Upper lobe of left lung (tissue), 6 donors: ENCODE data around the gene ITPKB. TPM values are rescaled to one million over a fixed set of nuclear protein-coding genes. Genes with fewer than 3 reads are reported as not detected.

Experiments used
- ATAC-seq, 2 donors: fragments of 200-7000 bp; cut with Tn5 transposase; one replicate each; pipeline ENCODE4 v1.9.1; 2022; ENCODE audit warnings: mild to moderate bottlenecking in 2 of 2, moderate library complexity in 2 of 2; ENCODE audit not compliant: low FRiP score in 2 of 2
- DNase-seq, 2 donors: peaks; one replicate each; pipeline ENCODE4 v3.0.0-alpha.2; 2019 to 2020
- H3K27ac ChIP-seq, 4 donors: fragments of 200-600 bp; sonication (generic); one replicate each; pipeline ENCODE4 v1.5.1; 2016 to 2019
- H3K27me3 ChIP-seq, 4 donors: fragments of 200-600 bp; sonication (generic); one replicate each; pipeline ENCODE4 v1.5.1; 2017 to 2019
- H3K36me3 ChIP-seq, 4 donors: fragments of 200-600 bp; sonication (generic); one replicate each; pipeline ENCODE4 v1.5.1; 2016 to 2019
- H3K4me1 ChIP-seq, 4 donors: fragments of 200-600 bp; sonication (generic); one replicate each; pipeline ENCODE4 v1.5.1; 2018 to 2019
- H3K4me3 ChIP-seq, 4 donors: fragments of 200-600 bp; sonication (generic); one replicate each; pipeline ENCODE4 v1.5.1; 2017 to 2019; ENCODE audit warnings: mild to moderate bottlenecking in 2 of 4, moderate library complexity in 1 of 4
- H3K9me3 ChIP-seq, 4 donors: fragments of 200-600 bp; sonication (generic); one replicate each; pipeline ENCODE4 v1.5.1; 2018 to 2019
- EP300 ChIP-seq, 4 donors: sonication (generic); formaldehyde crosslinking; IDR thresholded peaks; one replicate each; pipeline ENCODE4 v1.5.1; 2017; ENCODE audit warnings: antibody characterized with exemption in 4 of 4, control low read depth in 2 of 4
- POLR2A ChIP-seq, 4 donors: fragments of 450-650 bp; IDR thresholded peaks; one replicate each; pipeline ENCODE4 v1.5.1; 2016 to 2017; ENCODE audit warnings: antibody characterized with exemption in 4 of 4, mild to moderate bottlenecking in 2 of 4
- POLR2AphosphoS5 ChIP-seq, 2 donors: sonication (generic); formaldehyde crosslinking; IDR thresholded peaks; one replicate each; pipeline ENCODE4 v1.5.1; 2017; ENCODE audit warnings: antibody characterized with exemption in 2 of 2
- WGBS, 2 donors: methylation state at CpG; one replicate each; pipeline ENCODE4 v1.1.5; 2017 to 2018; 5-methylcytosine and 5-hydroxymethylcytosine counted together
- total RNA-seq, 6 donors: library from RNA; depleted of rRNA in 4 of 6; stranded (reverse); fragments of >200 nt in 4 of 6; gene quantifications; one replicate each; pipeline versions ENCODE4 v1.1.0 to v1.2.1, GENCODE V29; 2016 to 2021
- TF ChIP-seq, protein P1 (sequence below), 6 experiments: fragments of 450-650 bp in 4 of 6; fragments of 200-600 bp in 2 of 6; sonication (generic) in 2 of 6; IDR thresholded peaks; one replicate each; pipeline ENCODE4 v1.5.1; 2016 to 2019; ENCODE audit warnings: antibody characterized with exemption in 6 of 6
- donor health status: DM: no; HTN: no; CAD: no; lungs with moderate emphysema.
- donor health status: DM: no; HTN: yes; CAD: no; lungs with severe emphysema.

Gene ITPKB
- total RNA-seq, 6 donors from 2014 or later, result 19.8 to 62.9 (median 45.8) TPM

DNA sequence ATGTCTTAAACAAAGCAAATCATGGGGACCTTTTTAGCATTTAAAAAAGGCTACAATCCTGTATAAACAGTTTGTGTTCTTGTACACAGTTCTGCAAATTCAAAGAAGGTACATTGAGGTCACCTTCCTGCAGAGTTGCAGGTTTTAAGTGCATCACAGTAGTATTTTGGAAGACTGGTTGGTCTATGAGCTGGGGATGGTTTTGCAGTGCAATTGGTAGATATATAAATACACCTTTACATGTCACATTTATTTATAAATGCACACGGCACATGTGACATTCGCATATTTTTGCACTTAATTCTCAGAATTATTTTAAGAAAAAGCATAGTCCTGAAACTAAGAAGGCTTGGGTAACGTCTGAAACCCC, 599 bp upstream of the ITPKB start:
- peaks cover 27 to 35% (median 34%) of the 10 kb centered on the region in 4 donors for H3K4me1 ChIP-seq
- no peaks in the 10 kb centered on the region for H3K9me3 ChIP-seq
- H3K4me3 ChIP-seq, result peak overlapping the region in 3 of 4 donors; percentile 78 to 79 (median 78)
- TF ChIP-seq POLR2AphosphoS5 (IDR thresholded peaks at IDR 0.05) (no peak), EP300 (IDR thresholded peaks at IDR 0.05) (no peak), POLR2A (IDR thresholded peaks at IDR 0.05) (no peak)
- TF ChIP-seq, protein P1, sequence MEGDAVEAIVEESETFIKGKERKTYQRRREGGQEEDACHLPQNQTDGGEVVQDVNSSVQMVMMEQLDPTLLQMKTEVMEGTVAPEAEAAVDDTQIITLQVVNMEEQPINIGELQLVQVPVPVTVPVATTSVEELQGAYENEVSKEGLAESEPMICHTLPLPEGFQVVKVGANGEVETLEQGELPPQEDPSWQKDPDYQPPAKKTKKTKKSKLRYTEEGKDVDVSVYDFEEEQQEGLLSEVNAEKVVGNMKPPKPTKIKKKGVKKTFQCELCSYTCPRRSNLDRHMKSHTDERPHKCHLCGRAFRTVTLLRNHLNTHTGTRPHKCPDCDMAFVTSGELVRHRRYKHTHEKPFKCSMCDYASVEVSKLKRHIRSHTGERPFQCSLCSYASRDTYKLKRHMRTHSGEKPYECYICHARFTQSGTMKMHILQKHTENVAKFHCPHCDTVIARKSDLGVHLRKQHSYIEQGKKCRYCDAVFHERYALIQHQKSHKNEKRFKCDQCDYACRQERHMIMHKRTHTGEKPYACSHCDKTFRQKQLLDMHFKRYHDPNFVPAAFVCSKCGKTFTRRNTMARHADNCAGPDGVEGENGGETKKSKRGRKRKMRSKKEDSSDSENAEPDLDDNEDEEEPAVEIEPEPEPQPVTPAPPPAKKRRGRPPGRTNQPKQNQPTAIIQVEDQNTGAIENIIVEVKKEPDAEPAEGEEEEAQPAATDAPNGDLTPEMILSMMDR (IDR thresholded peaks at IDR 0.05), result no peak
- WGBS, 2 donors, result 58 to 61% methylated on average over 3 of the region's 3 CpGs
- ATAC-seq (no peak), DNase-seq (no peak)
- H3K36me3 ChIP-seq, result peaks cover 0 to 16% (median 4%) of the 10 kb centered on the region in 4 donors
- H3K27ac ChIP-seq, result peak overlapping the region; percentile 84 to 98 (median 92)
- H3K27me3 ChIP-seq, result no peaks in the 10 kb centered on the region

DNA sequence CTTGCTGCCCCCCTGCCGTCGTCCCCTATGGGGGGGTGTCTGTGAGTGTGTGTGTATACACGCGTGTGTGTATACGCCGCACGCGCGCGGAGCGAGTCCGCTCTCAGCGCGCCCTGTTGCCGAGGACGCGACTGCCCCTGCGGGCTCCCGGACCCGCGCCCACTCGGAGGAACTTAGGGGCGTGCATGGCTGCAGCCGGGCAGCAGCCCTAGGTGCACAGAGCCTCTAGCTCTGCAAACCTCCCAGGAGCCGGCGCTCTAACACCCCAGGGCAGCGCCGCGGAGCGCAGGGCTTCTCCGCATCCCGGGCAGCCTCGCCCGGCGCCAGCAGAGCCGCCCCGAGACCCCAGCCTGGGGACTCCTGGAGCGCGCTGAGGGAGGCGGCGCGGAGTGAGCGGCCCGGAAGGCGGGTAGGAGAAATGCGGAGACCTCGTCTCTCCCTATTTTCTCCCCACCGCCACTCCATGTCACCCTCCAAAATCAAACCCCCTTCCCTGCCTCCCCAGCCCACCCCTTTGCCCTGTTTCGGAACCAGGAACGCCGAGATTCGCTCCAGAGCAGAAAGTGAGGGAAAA, 574 bp downstream of the ITPKB start:
- peaks cover 0 to 18% (median 4%) of the 10 kb centered on the region in 4 donors for H3K36me3 ChIP-seq
- TF ChIP-seq, protein P1 (IDR thresholded peaks at IDR 0.05), result no peak
- TF ChIP-seq EP300 (IDR thresholded peaks at IDR 0.05), result no peak
- TF ChIP-seq POLR2A (IDR thresholded peaks at IDR 0.05), result peak in 1 of 4 donors; percentile 20
- peak in 1 of 2 donors; percentile 90 for DNase-seq
- no peaks in the 10 kb centered on the region for H3K27me3 ChIP-seq
- peaks cover 34 to 46% (median 45%) of the 10 kb centered on the region in 4 donors for H3K4me1 ChIP-seq
- peak; percentile 73 to 75 for ATAC-seq
- H3K9me3 ChIP-seq, result no peaks in the 10 kb centered on the region
- peak overlapping the region; percentile 84 to 98 (median 92) for H3K27ac ChIP-seq
- WGBS, 2 donors, result 0 to 1% methylated on average over 14 to 27 of the region's 52 CpGs
- peak overlapping the region; percentile 60 to 79 (median 78) for H3K4me3 ChIP-seq

DNA sequence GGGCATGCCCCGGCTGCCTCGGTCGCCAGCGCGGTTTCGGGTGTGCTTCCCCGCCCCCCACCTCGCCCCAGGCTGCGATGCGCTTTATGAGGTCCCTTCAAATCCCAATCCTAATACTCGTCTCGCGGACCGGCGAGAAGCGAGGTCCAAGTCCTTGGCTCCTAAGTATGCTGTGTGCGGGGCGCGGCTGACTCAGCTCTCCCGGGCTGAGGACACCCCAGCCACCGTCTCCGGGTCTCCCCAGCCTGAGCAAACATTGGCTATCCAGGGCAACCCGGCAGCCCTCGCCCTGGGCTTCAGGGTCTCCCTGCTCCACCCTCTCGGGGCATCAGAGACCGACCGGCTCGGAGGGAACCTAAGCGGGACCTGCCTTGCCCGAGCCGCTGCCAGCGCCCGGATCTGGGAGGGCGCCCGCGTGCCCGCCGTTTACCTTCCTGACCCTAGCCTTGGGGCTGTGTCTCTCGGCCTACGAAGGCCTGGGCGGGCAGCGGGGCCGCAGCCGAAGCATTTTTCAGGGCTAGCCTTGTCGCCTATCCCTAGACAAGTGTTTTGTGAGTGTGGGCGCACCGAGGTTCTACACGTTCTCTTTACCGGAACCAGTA, 1.2 kb downstream of the ITPKB start:
- no peaks in the 10 kb centered on the region for H3K27me3 ChIP-seq
- 0% methylated on average over 1 to 26 of the region's 49 CpGs for WGBS, 2 donors
- DNase-seq, result peak; percentile 69 to 91
- H3K9me3 ChIP-seq, result no peaks in the 10 kb centered on the region
- ATAC-seq, result peak; percentile 67
- H3K36me3 ChIP-seq, result peaks cover 0 to 18% (median 4%) of the 10 kb centered on the region in 4 donors
- peak overlapping the region; percentile 84 to 98 (median 92) for H3K27ac ChIP-seq
- H3K4me1 ChIP-seq, result peaks cover 40 to 52% (median 49%) of the 10 kb centered on the region in 4 donors
- peak overlapping the region; percentile 60 to 79 (median 78) for H3K4me3 ChIP-seq
- TF ChIP-seq, protein P1 (IDR thresholded peaks at IDR 0.05), result no peak
- TF ChIP-seq POLR2A (IDR thresholded peaks at IDR 0.05), result no peak
- TF ChIP-seq POLR2AphosphoS5 (IDR thresholded peaks at IDR 0.05), result peak; percentile 17 to 21
- TF ChIP-seq EP300 (IDR thresholded peaks at IDR 0.05), result no peak

DNA sequence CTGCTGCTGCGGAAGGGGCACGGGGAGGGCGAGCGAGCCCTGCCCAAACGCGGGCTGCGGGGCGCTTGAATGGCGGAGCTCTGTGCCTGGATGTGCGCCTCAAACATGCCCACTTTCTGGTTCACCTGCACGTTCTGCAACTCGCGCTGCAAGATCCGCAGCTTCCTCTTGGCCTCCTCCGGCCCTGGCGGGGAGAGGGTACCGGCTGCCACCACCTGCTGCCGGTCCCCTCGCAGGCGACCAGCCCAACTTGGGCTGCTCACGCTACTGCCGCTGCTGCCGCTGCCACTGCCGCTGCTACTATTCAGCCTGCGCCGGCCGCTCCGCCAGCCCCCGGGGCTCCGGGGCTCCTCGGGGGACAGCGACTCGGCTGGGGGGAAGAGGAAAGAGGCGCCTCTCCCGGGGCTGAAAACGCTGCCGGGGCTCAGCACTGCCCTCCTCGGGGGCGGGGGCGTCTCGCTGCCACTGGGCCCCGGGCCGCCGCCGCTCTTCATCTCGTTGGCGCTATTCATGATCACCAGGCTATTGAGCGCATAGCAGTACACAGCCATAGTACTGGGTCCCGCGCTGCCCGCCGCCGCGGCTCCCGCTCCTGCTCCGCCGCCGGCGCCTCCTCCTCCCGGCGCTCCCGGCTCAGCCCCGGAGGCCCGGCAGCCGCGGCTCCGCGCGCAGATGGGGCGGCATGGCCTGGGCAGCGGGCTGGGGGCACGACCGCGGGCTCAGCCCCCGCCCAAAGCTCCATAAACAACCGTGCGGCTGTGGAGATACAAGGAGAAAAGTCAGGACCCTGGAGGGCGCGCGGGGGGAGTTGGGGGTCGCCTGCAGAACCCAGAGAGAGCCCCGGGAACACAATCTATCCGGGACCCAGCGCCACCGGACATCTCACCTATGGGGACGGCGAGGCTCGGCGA, 1.9 kb downstream of the ITPKB start:
- H3K9me3 ChIP-seq, result no peaks in the 10 kb centered on the region
- peaks cover 46 to 59% (median 53%) of the 10 kb centered on the region in 4 donors for H3K4me1 ChIP-seq
- H3K36me3 ChIP-seq, result peaks cover 0 to 18% (median 4%) of the 10 kb centered on the region in 4 donors
- peak overlapping the region; percentile 60 to 79 (median 78) for H3K4me3 ChIP-seq
- peak; percentile 48 to 91 for DNase-seq
- TF ChIP-seq, protein P1 (IDR thresholded peaks at IDR 0.05), result peak in 3 of 6 experiments; percentile 21 to 39 (median 30)
- TF ChIP-seq POLR2AphosphoS5 (IDR thresholded peaks at IDR 0.05), result peak in 1 of 2 donors; percentile 13
- peak in 1 of 4 donors; percentile 29 for TF ChIP-seq POLR2A (IDR thresholded peaks at IDR 0.05)
- TF ChIP-seq EP300 (IDR thresholded peaks at IDR 0.05), result no peak
- H3K27me3 ChIP-seq, result no peaks in the 10 kb centered on the region
- peak overlapping the region; percentile 84 to 98 (median 92) for H3K27ac ChIP-seq
- peak in 1 of 2 donors; percentile 66 for ATAC-seq
- 17 to 60% methylated on average over 1 to 40 of the region's 89 CpGs for WGBS, 2 donors
